T-helper 2 cell treated with Interferon-gamma antibody and Interleukin-4, amounts not matched to agents 100 ng/mL and 5 ng/mL, for 36 hours (primary cell): ENCODE results near the gene DSTYK. TPM values are rescaled to one million over a fixed set of nuclear protein-coding genes. Genes with fewer than 3 reads are reported as not detected.

Experiments used
- total RNA-seq: library from RNA; stranded (reverse); gene quantifications from 2 replicates; pipeline ENCODE4 v1.2.3, GENCODE V29; 2022

DSTYK gene
- total RNA-seq, 1 donor from 2014 or later = 8.7 TPM

Other genes starting within 250 kb of the DSTYK start
- not detected in 2 replicates for gene CNTN2, start 168.5 kb downstream of the DSTYK start, total RNA-seq
- gene TMEM81, start 127.2 kb downstream of the DSTYK start, total RNA-seq = 2.9 and 3.5 TPM in 2 replicates
- gene RBBP5, start 89.7 kb downstream of the DSTYK start, total RNA-seq = 22.4 and 23.4 TPM in 2 replicates
- 0.98 and 1.0 TPM in 2 replicates for gene TMCC2, start 16.2 kb upstream of the DSTYK start, total RNA-seq
- 2.9 and 3.5 TPM in 2 replicates for gene NUAK2, start 110.0 kb upstream of the DSTYK start, total RNA-seq
- gene KLHDC8A, start 145.2 kb upstream of the DSTYK start, total RNA-seq = not detected in 2 replicates
- gene LEMD1, start 210.4 kb upstream of the DSTYK start, total RNA-seq = not detected in 2 replicates
- 0.09 TPM in 1 of 2 replicates, not detected in the other for gene BLACAT1, start 244.3 kb upstream of the DSTYK start, total RNA-seq